GM21515 (cell line): ENCODE results near the gene ZNF324B.
"Not testable (repeated sequence)": the region's sequence is repeated elsewhere in the genome, so short reads cannot be mapped to it uniquely, and the experiment has no call there.

Source experiments
- ATAC-seq: cut with Tn5 transposase; IDR thresholded peaks from one replicate; pipeline ENCODE4 v1.9.1; 2021; ENCODE audit not compliant: unreplicated experiment

ZNF324B gene

GRCh38 chr19:58453743-58454142, 2.3 kb downstream of the ZNF324B start:
- no peak for ATAC-seq

GRCh38 chr19:58455306-58455705, 3.9 kb downstream of the ZNF324B start:
- ATAC-seq: no peak

GRCh38 chr19:58456111-58456510, 4.7 kb downstream of the ZNF324B start:
- no peak for ATAC-seq

- no peak for ATAC-seq
Observed at GRCh38 chr19:58460039-58460438, 8.6 kb downstream of the ZNF324B start.

- ATAC-seq: peak; percentile 9
Observed at GRCh38 chr19:58466089-58466759, 14.8 kb downstream of the ZNF324B start.

- peak; percentile 83 for ATAC-seq
Observed at GRCh38 chr19:58466760-58467589, 15.6 kb downstream of the ZNF324B start, which contains the start of gene ZNF324. Gene ZNF324 (plus strand): TSS chr19:58467080. CDS start chr19:58469186, 2,106 bp downstream.

- no peak for ATAC-seq
Observed at GRCh38 chr19:58468216-58468839, 16.9 kb downstream of the ZNF324B start.

- no peak for ATAC-seq
Observed at GRCh38 chr19:58469241-58470013, 18.0 kb downstream of the ZNF324B start.

GRCh38 chr19:58470837-58471543, 19.6 kb downstream of the ZNF324B start:
- ATAC-seq: not testable (repeated sequence)

- no peak for ATAC-seq
Observed at GRCh38 chr19:58471736-58472135, 20.3 kb downstream of the ZNF324B start.

- no peak for ATAC-seq
Observed at GRCh38 chr19:58473775-58474174, 22.4 kb downstream of the ZNF324B start.

- no peak for ATAC-seq
Observed at GRCh38 chr19:58474291-58474996, 23.0 kb downstream of the ZNF324B start.

GRCh38 chr19:58474997-58475713, 23.7 kb downstream of the ZNF324B start:
- ATAC-seq: peak; percentile 2

- peak; percentile 74 for ATAC-seq
Observed at GRCh38 chr19:58475714-58476497, 24.5 kb downstream of the ZNF324B start, which contains the start of gene ZNF446. Gene ZNF446 (plus strand): TSS chr19:58476352. CDS start chr19:58477219, 867 bp downstream.

- no peak for ATAC-seq
Observed at GRCh38 chr19:58476498-58477015, 25.1 kb downstream of the ZNF324B start.

- ATAC-seq: no peak
Observed at GRCh38 chr19:58477130-58477529, 25.7 kb downstream of the ZNF324B start.

GRCh38 chr19:58477871-58478270, 26.4 kb downstream of the ZNF324B start:
- ATAC-seq: no peak

- ATAC-seq: no peak
Observed at GRCh38 chr19:58479303-58479702, 27.9 kb downstream of the ZNF324B start.
